ENCODE data around the gene DCAF11.

- TF ChIP-seq, protein P1, sequence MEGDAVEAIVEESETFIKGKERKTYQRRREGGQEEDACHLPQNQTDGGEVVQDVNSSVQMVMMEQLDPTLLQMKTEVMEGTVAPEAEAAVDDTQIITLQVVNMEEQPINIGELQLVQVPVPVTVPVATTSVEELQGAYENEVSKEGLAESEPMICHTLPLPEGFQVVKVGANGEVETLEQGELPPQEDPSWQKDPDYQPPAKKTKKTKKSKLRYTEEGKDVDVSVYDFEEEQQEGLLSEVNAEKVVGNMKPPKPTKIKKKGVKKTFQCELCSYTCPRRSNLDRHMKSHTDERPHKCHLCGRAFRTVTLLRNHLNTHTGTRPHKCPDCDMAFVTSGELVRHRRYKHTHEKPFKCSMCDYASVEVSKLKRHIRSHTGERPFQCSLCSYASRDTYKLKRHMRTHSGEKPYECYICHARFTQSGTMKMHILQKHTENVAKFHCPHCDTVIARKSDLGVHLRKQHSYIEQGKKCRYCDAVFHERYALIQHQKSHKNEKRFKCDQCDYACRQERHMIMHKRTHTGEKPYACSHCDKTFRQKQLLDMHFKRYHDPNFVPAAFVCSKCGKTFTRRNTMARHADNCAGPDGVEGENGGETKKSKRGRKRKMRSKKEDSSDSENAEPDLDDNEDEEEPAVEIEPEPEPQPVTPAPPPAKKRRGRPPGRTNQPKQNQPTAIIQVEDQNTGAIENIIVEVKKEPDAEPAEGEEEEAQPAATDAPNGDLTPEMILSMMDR (IDR thresholded peaks at IDR 0.05) = no peak
- no peak for TF ChIP-seq POLR2A (IDR thresholded peaks at IDR 0.05)
Observed at GRCh38 chr14:24108336-24108874, 6.2 kb upstream of the DCAF11 start.
